ENCODE data around the gene CELSR2.
"Not testable (repeated sequence)": the region's sequence is repeated elsewhere in the genome, so short reads cannot be mapped to it uniquely, and the experiment has no call there.

Gene CELSR2

GRCh38 chr1:109218516-109218915 lies 30.8 kb upstream of the CELSR2 start:
- H3K27ac ChIP-seq: no peak overlapping the region
- no peak for TF ChIP-seq ZFX (IDR thresholded peaks at IDR 0.05; ENCODE audit: borderline replicate concordance)
- TF ChIP-seq CTCF (IDR thresholded peaks at IDR 0.05): no peak

- H3K27ac ChIP-seq: not testable (repeated sequence)
Observed at GRCh38 chr1:109221201-109221600, 28.1 kb upstream of the CELSR2 start.

GRCh38 chr1:109225308-109225707 lies 24.0 kb upstream of the CELSR2 start:
- no peak for TF ChIP-seq ZFX (IDR thresholded peaks at IDR 0.05; ENCODE audit: borderline replicate concordance)
- TF ChIP-seq CTCF (IDR thresholded peaks at IDR 0.05): no peak
- H3K27ac ChIP-seq: no peak overlapping the region

GRCh38 chr1:109225711-109226445 lies 23.5 kb upstream of the CELSR2 start:
- no peak for TF ChIP-seq ZFX (IDR thresholded peaks at IDR 0.05; ENCODE audit: borderline replicate concordance)
- no peak for TF ChIP-seq CTCF (IDR thresholded peaks at IDR 0.05)
- no peak overlapping the region for H3K27ac ChIP-seq

GRCh38 chr1:109228167-109228566 lies 21.2 kb upstream of the CELSR2 start:
- no peak overlapping the region for H3K27ac ChIP-seq
- TF ChIP-seq CTCF (IDR thresholded peaks at IDR 0.05) (no peak), ZFX (IDR thresholded peaks at IDR 0.05; ENCODE audit: borderline replicate concordance) (no peak)

- no peak overlapping the region for H3K27ac ChIP-seq
- no peak for TF ChIP-seq CTCF (IDR thresholded peaks at IDR 0.05)
Observed at GRCh38 chr1:109229531-109230127, 19.7 kb upstream of the CELSR2 start.

- TF ChIP-seq ZFX (IDR thresholded peaks at IDR 0.05; ENCODE audit: borderline replicate concordance) (no peak), CTCF (IDR thresholded peaks at IDR 0.05) (no peak)
- no peak overlapping the region for H3K27ac ChIP-seq
Observed at GRCh38 chr1:109231066-109231465, 18.3 kb upstream of the CELSR2 start.
